Measurements from ENCODE around the gene GALNT2.

GRCh38 chr1:230140221-230141020, 73.4 kb downstream of the GALNT2 start:
- TF ChIP-seq ZC3H10 (CRISPR knock-in tag; IDR thresholded peaks at IDR 0.05) (no peak), POU6F1 (CRISPR knock-in tag; IDR thresholded peaks at IDR 0.05; ENCODE audit: borderline replicate concordance, low read depth) (no peak), ZFP3 (CRISPR knock-in tag; IDR thresholded peaks at IDR 0.05) (no peak), CSRNP3 (CRISPR knock-in tag; IDR thresholded peaks at IDR 0.05) (no peak), PATZ1 (CRISPR knock-in tag; IDR thresholded peaks at IDR 0.05; ENCODE audit: borderline replicate concordance) (no peak), ARNTL (CRISPR knock-in tag; IDR thresholded peaks at IDR 0.05; ENCODE audit: borderline replicate concordance, low read depth) (no peak), PPARA (CRISPR knock-in tag; IDR thresholded peaks at IDR 0.05; ENCODE audit: borderline replicate concordance) (no peak), ZFP30 (CRISPR knock-in tag; IDR thresholded peaks at IDR 0.05) (no peak), GLIS3 (CRISPR knock-in tag; IDR thresholded peaks at IDR 0.05) (no peak), TSHZ2 (CRISPR knock-in tag; IDR thresholded peaks at IDR 0.05) (no peak), CREB5 (CRISPR knock-in tag; IDR thresholded peaks at IDR 0.05; ENCODE audit: low read depth) (no peak)
